ENCODE results near the gene NOP53. TPM values are rescaled to one million over a fixed set of nuclear protein-coding genes. Genes with fewer than 3 reads are reported as not detected.

NOP53 gene
- total and polyA plus RNA-seq, 2 experiments from 2014 or later, result 81.8 to 278 TPM

GRCh38 chr19:47755065-47755761 lies 9.9 kb downstream of the NOP53 start:
- peaks cover 46% of the 10 kb centered on the region for H3K36me3 ChIP-seq
- no peak overlapping the region for H3K27ac ChIP-seq
- no peaks in the 10 kb centered on the region for H3K4me1 ChIP-seq (ENCODE audit: low read depth)
- no peak for TF ChIP-seq CTCF (IDR thresholded peaks at IDR 0.05; ENCODE audit: low read depth, low read length)
- no peaks in the 10 kb centered on the region for H3K27me3 ChIP-seq
- H3K9me3 ChIP-seq (ENCODE audit: low read depth), result no peaks in the 10 kb centered on the region
- no peak overlapping the region for H3K4me3 ChIP-seq
- DNase-seq (ENCODE audit: low read depth in 1 of 2, low spot score in 1 of 2), result no peak

- no peak for TF ChIP-seq CTCF (IDR thresholded peaks at IDR 0.05; ENCODE audit: low read depth, low read length)
- Histone ChIP-seq H3K36me3 (peaks cover 44% of the 10 kb centered on the region), H3K4me3 (no peak overlapping the region), H3K27me3 (no peaks in the 10 kb centered on the region), H3K27ac (no peak overlapping the region), H3K4me1 (ENCODE audit: low read depth) (no peaks in the 10 kb centered on the region), H3K9me3 (ENCODE audit: low read depth) (no peaks in the 10 kb centered on the region)
- DNase-seq (ENCODE audit: low read depth in 1 of 2, low spot score in 1 of 2), result no peak
These were observed 10.6 kb downstream of the NOP53 start for GRCh38 chr19:47755762-47756626.

GRCh38 chr19:47756627-47756929 lies 11.2 kb downstream of the NOP53 start:
- Histone ChIP-seq H3K36me3 (peaks cover 38% of the 10 kb centered on the region), H3K4me1 (ENCODE audit: low read depth) (no peaks in the 10 kb centered on the region), H3K4me3 (no peak overlapping the region), H3K27ac (no peak overlapping the region), H3K27me3 (no peaks in the 10 kb centered on the region), H3K9me3 (ENCODE audit: low read depth) (no peaks in the 10 kb centered on the region)
- no peak for TF ChIP-seq CTCF (IDR thresholded peaks at IDR 0.05; ENCODE audit: low read depth, low read length)
- DNase-seq (ENCODE audit: low read depth in 1 of 2, low spot score in 1 of 2), result no peak

GRCh38 chr19:47756953-47757608 lies 11.7 kb downstream of the NOP53 start:
- Histone ChIP-seq H3K4me1 (ENCODE audit: low read depth) (no peaks in the 10 kb centered on the region), H3K4me3 (no peak overlapping the region), H3K9me3 (ENCODE audit: low read depth) (no peaks in the 10 kb centered on the region), H3K36me3 (peaks cover 37% of the 10 kb centered on the region), H3K27me3 (no peaks in the 10 kb centered on the region), H3K27ac (no peak overlapping the region)
- TF ChIP-seq CTCF (IDR thresholded peaks at IDR 0.05; ENCODE audit: low read depth, low read length), result no peak
- DNase-seq (ENCODE audit: low read depth in 1 of 2, low spot score in 1 of 2), result no peak

DNA sequence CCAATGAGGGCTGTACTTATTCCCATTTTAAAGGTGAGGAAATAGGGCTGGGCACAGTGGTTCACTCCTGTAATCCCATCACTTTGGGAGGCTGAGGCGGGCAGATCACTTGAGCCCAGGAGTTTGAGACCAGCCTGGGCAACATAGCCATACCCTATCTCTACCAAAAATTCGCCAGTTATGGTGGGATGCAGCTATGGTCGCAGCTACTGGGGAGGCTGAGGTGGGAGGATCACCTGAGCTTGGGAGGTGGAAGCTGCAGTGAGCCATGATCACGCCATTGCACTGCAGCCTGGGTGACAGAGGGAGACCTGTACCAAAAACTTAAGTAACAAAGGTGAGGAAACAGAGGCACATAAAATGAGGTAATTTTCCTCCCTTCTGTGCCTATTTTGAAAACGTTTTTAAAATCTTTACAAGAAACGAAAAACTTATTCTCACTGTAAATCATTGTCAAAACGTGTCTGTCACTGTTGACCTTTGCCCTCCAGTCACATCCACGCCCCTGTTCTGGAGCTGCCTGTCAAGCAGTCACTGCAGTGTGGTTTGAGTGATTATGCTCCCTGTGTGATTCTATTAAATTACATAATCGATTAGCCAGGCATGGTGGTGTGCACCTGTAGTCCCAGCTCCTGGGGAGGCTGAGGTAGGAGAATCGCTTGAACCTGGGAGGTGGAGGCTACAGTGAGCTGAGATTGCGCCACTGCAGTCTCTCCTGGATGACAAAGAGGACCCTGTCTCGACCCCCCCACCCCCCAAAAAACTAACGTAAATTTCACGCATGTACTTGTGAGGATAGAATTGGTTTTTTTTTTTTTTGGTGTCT lies 12.5 kb downstream of the NOP53 start:
- DNase-seq (ENCODE audit: low read depth in 1 of 2, low spot score in 1 of 2), result no peak
- Histone ChIP-seq H3K27ac (no peak overlapping the region), H3K9me3 (ENCODE audit: low read depth) (no peaks in the 10 kb centered on the region), H3K4me3 (no peak overlapping the region), H3K4me1 (ENCODE audit: low read depth) (no peaks in the 10 kb centered on the region), H3K27me3 (no peaks in the 10 kb centered on the region), H3K36me3 (peaks cover 32% of the 10 kb centered on the region)
- no peak for TF ChIP-seq CTCF (IDR thresholded peaks at IDR 0.05; ENCODE audit: low read depth, low read length)

All from cardiac muscle cell (in vitro differentiated cells and primary cell).